Measurements from ENCODE around the gene NKX6-2.

The NKX6-2 gene

DNA sequence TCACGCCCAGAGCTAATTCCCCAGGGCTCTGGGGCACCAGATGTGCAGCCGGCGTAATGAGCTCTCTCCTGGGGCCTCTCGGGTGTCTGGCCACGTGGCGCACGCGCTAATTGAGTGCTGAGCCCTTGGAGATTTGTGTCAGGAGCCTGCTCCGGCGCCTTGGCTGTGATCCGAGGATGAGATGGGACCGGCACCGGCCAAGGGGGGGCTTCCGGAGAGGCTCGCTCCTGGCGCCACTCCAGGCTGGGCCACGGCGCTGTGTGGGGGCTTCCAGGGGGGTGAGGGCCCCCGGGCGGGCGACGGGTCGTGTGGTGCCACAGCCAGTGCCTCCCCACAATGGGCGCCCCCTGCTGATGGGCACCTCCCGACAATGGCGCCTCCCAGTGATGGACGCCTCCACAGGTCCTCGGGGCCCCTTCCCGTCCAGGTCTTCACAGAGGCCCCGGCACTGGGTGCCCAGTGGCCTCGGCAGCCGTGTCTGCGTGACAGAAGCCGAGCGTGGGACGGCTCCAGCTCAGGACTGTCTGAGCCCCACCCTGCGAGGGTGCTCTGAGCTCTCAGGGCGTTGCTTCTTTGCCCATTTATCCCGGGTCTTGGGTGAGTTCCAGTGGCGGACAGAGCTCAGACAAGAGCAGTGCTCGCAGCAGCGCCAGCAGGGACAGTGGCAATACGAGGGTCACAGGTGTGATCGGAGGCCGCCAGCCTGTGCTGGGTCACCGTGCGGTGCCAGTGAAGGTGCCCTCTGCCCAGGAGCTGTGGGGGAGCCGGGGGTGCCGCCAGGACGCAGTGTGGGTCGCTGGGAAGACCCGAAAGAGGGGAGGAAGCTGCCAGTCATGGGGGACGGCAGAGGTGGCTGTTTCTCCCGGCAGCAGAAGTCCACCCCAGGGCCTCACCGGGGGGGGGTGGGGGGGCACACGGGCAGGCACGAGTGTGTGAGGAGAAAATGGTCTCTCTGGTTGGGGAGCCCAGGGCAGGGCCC, 8.2 kb upstream of the NKX6-2 start (continued):
- TF ChIP-seq, protein P1, sequence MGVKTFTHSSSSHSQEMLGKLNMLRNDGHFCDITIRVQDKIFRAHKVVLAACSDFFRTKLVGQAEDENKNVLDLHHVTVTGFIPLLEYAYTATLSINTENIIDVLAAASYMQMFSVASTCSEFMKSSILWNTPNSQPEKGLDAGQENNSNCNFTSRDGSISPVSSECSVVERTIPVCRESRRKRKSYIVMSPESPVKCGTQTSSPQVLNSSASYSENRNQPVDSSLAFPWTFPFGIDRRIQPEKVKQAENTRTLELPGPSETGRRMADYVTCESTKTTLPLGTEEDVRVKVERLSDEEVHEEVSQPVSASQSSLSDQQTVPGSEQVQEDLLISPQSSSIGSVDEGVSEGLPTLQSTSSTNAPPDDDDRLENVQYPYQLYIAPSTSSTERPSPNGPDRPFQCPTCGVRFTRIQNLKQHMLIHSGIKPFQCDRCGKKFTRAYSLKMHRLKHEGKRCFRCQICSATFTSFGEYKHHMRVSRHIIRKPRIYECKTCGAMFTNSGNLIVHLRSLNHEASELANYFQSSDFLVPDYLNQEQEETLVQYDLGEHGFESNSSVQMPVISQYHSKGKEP (tag by site-specific recombination; IDR thresholded peaks at IDR 0.05) = peak; percentile 75; the same call in 1 of the 2 replicates
- TF ChIP-seq ZNF114 (tag by site-specific recombination; IDR thresholded peaks at IDR 0.05) (no peak), ZNF621 (tag by site-specific recombination; IDR thresholded peaks at IDR 0.05) (no peak), ZNF473 (tag by site-specific recombination; IDR thresholded peaks at IDR 0.05) (no peak), ZNF747 (tag by site-specific recombination; IDR thresholded peaks at IDR 0.05) (no peak), ZNF10 (tag by site-specific recombination; IDR thresholded peaks at IDR 0.05) (0 out of 2 replicates have a peak, but pooled peaks have one; percentile 12), ZNF501 (tag by site-specific recombination; IDR thresholded peaks at IDR 0.05) (peak; percentile 57; the same call in 1 of the 2 replicates), ZNF221 (tag by site-specific recombination; IDR thresholded peaks at IDR 0.05; ENCODE audit: borderline replicate concordance) (no peak), EGR2 (tag by site-specific recombination; IDR thresholded peaks at IDR 0.05; ENCODE audit: low read depth) (no peak), ZNF302 (tag by site-specific recombination; IDR thresholded peaks at IDR 0.05; ENCODE audit: low read depth) (no peak), ZNF266 (tag by site-specific recombination; IDR thresholded peaks at IDR 0.05; ENCODE audit: low read depth) (no peak), ZFHX2 (tag by site-specific recombination; conservative IDR thresholded peaks at IDR 0.05) (peak; percentile 25; the same call in 1 of the 2 replicates), ZNF707 (tag by site-specific recombination; IDR thresholded peaks at IDR 0.05) (no peak), KLF7 (tag by site-specific recombination; IDR thresholded peaks at IDR 0.05; ENCODE audit: borderline replicate concordance) (no peak), ZNF394 (tag by site-specific recombination; IDR thresholded peaks at IDR 0.05; ENCODE audit: borderline replicate concordance) (peak; percentile 69), YY2 (tag by site-specific recombination; IDR thresholded peaks at IDR 0.05) (peak; percentile 80), BCL11B (tag by site-specific recombination; IDR thresholded peaks at IDR 0.05; ENCODE audit: low read depth) (no peak), ZIC2 (tag by site-specific recombination; IDR thresholded peaks at IDR 0.05) (peak; percentile 95), ZFP3 (tag by site-specific recombination; IDR thresholded peaks at IDR 0.05; ENCODE audit: low read depth) (no peak), ZNF37A (tag by site-specific recombination; IDR thresholded peaks at IDR 0.05) (no peak)
- TF ChIP-seq, protein P2, sequence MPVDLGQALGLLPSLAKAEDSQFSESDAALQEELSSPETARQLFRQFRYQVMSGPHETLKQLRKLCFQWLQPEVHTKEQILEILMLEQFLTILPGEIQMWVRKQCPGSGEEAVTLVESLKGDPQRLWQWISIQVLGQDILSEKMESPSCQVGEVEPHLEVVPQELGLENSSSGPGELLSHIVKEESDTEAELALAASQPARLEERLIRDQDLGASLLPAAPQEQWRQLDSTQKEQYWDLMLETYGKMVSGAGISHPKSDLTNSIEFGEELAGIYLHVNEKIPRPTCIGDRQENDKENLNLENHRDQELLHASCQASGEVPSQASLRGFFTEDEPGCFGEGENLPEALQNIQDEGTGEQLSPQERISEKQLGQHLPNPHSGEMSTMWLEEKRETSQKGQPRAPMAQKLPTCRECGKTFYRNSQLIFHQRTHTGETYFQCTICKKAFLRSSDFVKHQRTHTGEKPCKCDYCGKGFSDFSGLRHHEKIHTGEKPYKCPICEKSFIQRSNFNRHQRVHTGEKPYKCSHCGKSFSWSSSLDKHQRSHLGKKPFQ (tag by site-specific recombination; IDR thresholded peaks at IDR 0.05) = no peak
- TF ChIP-seq, protein P3, sequence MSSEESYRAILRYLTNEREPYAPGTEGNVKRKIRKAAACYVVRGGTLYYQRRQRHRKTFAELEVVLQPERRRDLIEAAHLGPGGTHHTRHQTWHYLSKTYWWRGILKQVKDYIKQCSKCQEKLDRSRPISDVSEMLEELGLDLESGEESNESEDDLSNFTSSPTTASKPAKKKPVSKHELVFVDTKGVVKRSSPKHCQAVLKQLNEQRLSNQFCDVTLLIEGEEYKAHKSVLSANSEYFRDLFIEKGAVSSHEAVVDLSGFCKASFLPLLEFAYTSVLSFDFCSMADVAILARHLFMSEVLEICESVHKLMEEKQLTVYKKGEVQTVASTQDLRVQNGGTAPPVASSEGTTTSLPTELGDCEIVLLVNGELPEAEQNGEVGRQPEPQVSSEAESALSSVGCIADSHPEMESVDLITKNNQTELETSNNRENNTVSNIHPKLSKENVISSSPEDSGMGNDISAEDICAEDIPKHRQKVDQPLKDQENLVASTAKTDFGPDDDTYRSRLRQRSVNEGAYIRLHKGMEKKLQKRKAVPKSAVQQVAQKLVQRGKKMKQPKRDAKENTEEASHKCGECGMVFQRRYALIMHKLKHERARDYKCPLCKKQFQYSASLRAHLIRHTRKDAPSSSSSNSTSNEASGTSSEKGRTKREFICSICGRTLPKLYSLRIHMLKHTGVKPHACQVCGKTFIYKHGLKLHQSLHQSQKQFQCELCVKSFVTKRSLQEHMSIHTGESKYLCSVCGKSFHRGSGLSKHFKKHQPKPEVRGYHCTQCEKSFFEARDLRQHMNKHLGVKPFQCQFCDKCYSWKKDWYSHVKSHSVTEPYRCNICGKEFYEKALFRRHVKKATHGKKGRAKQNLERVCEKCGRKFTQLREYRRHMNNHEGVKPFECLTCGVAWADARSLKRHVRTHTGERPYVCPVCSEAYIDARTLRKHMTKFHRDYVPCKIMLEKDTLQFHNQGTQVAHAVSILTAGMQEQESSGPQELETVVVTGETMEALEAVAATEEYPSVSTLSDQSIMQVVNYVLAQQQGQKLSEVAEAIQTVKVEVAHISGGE (tag by site-specific recombination; conservative IDR thresholded peaks at IDR 0.05; ENCODE audit: low read depth) = no peak
- TF ChIP-seq, protein P4, sequence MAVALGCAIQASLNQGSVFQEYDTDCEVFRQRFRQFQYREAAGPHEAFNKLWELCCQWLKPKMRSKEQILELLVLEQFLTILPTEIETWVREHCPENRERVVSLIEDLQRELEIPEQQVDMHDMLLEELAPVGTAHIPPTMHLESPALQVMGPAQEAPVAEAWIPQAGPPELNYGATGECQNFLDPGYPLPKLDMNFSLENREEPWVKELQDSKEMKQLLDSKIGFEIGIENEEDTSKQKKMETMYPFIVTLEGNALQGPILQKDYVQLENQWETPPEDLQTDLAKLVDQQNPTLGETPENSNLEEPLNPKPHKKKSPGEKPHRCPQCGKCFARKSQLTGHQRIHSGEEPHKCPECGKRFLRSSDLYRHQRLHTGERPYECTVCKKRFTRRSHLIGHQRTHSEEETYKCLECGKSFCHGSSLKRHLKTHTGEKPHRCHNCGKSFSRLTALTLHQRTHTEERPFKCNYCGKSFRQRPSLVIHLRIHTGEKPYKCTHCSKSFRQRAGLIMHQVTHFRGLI (tag by site-specific recombination; IDR thresholded peaks at IDR 0.05) = no peak
- TF ChIP-seq, protein P5, sequence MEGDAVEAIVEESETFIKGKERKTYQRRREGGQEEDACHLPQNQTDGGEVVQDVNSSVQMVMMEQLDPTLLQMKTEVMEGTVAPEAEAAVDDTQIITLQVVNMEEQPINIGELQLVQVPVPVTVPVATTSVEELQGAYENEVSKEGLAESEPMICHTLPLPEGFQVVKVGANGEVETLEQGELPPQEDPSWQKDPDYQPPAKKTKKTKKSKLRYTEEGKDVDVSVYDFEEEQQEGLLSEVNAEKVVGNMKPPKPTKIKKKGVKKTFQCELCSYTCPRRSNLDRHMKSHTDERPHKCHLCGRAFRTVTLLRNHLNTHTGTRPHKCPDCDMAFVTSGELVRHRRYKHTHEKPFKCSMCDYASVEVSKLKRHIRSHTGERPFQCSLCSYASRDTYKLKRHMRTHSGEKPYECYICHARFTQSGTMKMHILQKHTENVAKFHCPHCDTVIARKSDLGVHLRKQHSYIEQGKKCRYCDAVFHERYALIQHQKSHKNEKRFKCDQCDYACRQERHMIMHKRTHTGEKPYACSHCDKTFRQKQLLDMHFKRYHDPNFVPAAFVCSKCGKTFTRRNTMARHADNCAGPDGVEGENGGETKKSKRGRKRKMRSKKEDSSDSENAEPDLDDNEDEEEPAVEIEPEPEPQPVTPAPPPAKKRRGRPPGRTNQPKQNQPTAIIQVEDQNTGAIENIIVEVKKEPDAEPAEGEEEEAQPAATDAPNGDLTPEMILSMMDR (tag by site-specific recombination; IDR thresholded peaks at IDR 0.05) = peak; percentile 69; the same call in 1 of the 2 replicates
- TF ChIP-seq, protein P6, sequence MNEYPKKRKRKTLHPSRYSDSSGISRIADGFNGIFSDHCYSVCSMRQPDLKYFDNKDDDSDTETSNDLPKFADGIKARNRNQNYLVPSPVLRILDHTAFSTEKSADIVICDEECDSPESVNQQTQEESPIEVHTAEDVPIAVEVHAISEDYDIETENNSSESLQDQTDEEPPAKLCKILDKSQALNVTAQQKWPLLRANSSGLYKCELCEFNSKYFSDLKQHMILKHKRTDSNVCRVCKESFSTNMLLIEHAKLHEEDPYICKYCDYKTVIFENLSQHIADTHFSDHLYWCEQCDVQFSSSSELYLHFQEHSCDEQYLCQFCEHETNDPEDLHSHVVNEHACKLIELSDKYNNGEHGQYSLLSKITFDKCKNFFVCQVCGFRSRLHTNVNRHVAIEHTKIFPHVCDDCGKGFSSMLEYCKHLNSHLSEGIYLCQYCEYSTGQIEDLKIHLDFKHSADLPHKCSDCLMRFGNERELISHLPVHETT (tag by site-specific recombination; IDR thresholded peaks at IDR 0.05) = peak; percentile 87

All from HEK293 (cell line).